ENCODE data around the gene AFAP1L2.

DNA sequence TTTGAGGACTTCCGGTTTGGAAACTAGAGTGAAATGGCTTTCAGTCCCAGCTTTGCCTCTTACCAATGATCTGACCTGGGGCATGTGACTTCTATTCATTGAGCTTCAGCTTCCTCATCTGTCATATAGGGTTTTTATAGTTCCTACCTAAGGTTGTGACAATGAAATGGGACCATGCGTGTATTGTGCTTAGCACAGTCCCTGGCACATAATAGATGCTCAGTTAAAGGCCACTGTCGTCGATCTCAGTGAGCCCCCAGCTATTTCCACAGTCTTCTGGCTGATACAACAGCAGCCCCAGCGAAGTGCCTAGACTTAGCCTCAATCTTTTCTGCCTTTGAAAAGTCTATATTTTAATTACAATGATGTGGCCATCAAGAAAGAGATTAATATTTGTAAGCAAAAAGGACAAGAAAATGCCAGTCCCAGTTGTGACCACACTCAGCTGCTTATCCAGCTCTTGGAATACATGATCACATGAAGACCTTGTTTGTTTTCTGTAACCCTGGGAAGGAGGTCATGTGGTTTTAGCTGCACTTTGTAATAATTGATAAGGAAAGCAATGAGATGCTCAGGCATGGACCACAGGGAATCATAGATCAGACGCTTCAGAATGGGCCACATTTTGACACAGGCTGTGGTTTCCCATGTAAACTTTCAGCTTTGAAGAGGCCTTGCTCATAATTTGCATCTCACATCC lies 120.6 kb downstream of the AFAP1L2 start:
- TF ChIP-seq ZC3H10 (CRISPR knock-in tag; IDR thresholded peaks at IDR 0.05) = no peak
- TF ChIP-seq, protein P1, sequence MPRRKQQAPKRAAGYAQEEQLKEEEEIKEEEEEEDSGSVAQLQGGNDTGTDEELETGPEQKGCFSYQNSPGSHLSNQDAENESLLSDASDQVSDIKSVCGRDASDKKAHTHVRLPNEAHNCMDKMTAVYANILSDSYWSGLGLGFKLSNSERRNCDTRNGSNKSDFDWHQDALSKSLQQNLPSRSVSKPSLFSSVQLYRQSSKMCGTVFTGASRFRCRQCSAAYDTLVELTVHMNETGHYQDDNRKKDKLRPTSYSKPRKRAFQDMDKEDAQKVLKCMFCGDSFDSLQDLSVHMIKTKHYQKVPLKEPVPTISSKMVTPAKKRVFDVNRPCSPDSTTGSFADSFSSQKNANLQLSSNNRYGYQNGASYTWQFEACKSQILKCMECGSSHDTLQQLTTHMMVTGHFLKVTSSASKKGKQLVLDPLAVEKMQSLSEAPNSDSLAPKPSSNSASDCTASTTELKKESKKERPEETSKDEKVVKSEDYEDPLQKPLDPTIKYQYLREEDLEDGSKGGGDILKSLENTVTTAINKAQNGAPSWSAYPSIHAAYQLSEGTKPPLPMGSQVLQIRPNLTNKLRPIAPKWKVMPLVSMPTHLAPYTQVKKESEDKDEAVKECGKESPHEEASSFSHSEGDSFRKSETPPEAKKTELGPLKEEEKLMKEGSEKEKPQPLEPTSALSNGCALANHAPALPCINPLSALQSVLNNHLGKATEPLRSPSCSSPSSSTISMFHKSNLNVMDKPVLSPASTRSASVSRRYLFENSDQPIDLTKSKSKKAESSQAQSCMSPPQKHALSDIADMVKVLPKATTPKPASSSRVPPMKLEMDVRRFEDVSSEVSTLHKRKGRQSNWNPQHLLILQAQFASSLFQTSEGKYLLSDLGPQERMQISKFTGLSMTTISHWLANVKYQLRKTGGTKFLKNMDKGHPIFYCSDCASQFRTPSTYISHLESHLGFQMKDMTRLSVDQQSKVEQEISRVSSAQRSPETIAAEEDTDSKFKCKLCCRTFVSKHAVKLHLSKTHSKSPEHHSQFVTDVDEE (CRISPR knock-in tag; IDR thresholded peaks at IDR 0.05) = no peak
- TF ChIP-seq CSDC2 (CRISPR knock-in tag; IDR thresholded peaks at IDR 0.05) = no peak
- TF ChIP-seq, protein P2, sequence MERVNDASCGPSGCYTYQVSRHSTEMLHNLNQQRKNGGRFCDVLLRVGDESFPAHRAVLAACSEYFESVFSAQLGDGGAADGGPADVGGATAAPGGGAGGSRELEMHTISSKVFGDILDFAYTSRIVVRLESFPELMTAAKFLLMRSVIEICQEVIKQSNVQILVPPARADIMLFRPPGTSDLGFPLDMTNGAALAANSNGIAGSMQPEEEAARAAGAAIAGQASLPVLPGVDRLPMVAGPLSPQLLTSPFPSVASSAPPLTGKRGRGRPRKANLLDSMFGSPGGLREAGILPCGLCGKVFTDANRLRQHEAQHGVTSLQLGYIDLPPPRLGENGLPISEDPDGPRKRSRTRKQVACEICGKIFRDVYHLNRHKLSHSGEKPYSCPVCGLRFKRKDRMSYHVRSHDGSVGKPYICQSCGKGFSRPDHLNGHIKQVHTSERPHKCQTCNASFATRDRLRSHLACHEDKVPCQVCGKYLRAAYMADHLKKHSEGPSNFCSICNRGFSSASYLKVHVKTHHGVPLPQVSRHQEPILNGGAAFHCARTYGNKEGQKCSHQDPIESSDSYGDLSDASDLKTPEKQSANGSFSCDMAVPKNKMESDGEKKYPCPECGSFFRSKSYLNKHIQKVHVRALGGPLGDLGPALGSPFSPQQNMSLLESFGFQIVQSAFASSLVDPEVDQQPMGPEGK (CRISPR knock-in tag; IDR thresholded peaks at IDR 0.05; ENCODE audit: borderline replicate concordance) = no peak
- no peak for TF ChIP-seq TCF4 (CRISPR knock-in tag; IDR thresholded peaks at IDR 0.05; ENCODE audit: borderline replicate concordance)
- no peak for TF ChIP-seq ZNF565 (CRISPR knock-in tag; conservative IDR thresholded peaks at IDR 0.05; ENCODE audit: low read depth)
- TF ChIP-seq TOX (CRISPR knock-in tag; IDR thresholded peaks at IDR 0.05; ENCODE audit: borderline replicate concordance) = no peak
- TF ChIP-seq ZNF8 (CRISPR knock-in tag; IDR thresholded peaks at IDR 0.05) = no peak
